Mesenchymal stem cell (in vitro differentiated cells and primary cell): ENCODE results near the gene TCTN2.

Source experiments
- DNase-seq: peaks from one replicate; pipeline ENCODE4 v3.0.0-alpha.2; 2013
- H2AFZ ChIP-seq: one replicate; pipeline ENCODE4 v1.6.1; 2013; ENCODE audit warnings: low read depth, mild to moderate bottlenecking, control low read depth, inconsistent platforms, low read length, moderate library complexity
- H2AK5ac ChIP-seq: 2 replicates; pipeline ENCODE4 v1.6.1; 2013; ENCODE audit warnings: low read length, moderate library complexity, mild to moderate bottlenecking, inconsistent platforms; ENCODE audit not compliant: severe bottlenecking
- H2BK120ac ChIP-seq: one replicate; pipeline ENCODE4 v1.6.1; 2013; ENCODE audit warnings: low read depth, mild to moderate bottlenecking, inconsistent platforms, low read length, moderate library complexity
- H2BK12ac ChIP-seq, 2 experiments: one replicate each; pipeline ENCODE4 v1.6.1; 2013; ENCODE audit warnings: inconsistent platforms in 2 of 2, low read length in 2 of 2, mild to moderate bottlenecking in 2 of 2, moderate library complexity in 2 of 2, control low read depth in 1 of 2
- H2BK15ac ChIP-seq: one replicate; pipeline ENCODE4 v1.6.1; 2013; ENCODE audit warnings: mild to moderate bottlenecking, low read depth, inconsistent platforms; ENCODE audit not compliant: poor library complexity, severe bottlenecking
- H2BK5ac ChIP-seq: 2 replicates; pipeline ENCODE4 v1.6.1; 2013; ENCODE audit warnings: low read depth, mild to moderate bottlenecking, low read length, control low read depth, inconsistent platforms; ENCODE audit not compliant: poor library complexity, severe bottlenecking
- H3K14ac ChIP-seq, 2 experiments: one replicate each; pipeline ENCODE4 v1.6.1; 2013; ENCODE audit warnings: inconsistent platforms in 2 of 2, low read length in 2 of 2, control low read depth in 1 of 2, mild to moderate bottlenecking in 1 of 2, moderate library complexity in 1 of 2
- H3K18ac ChIP-seq, 2 experiments: one replicate each; pipeline ENCODE4 v1.6.1; 2013; ENCODE audit warnings: inconsistent platforms in 2 of 2, low read length in 2 of 2, control low read depth in 1 of 2, low read depth in 1 of 2, mild to moderate bottlenecking in 1 of 2
- H3K23ac ChIP-seq, 2 experiments: one replicate each; pipeline ENCODE4 v1.6.1; 2013; ENCODE audit warnings: inconsistent platforms in 2 of 2, low read length in 2 of 2, mild to moderate bottlenecking in 2 of 2, moderate library complexity in 2 of 2, control low read depth in 1 of 2
- H3K27ac ChIP-seq: 2 replicates; pipeline ENCODE4 v1.5.1; 2013; ENCODE audit warnings: mild to moderate bottlenecking, moderate library complexity, low read length, control low read depth, inconsistent platforms; ENCODE audit not compliant: poor library complexity, severe bottlenecking
- H3K27me3 ChIP-seq, 2 experiments: 2 replicates each; pipeline versions ENCODE4 v1.6.1 to v1.7.0; 2013; ENCODE audit warnings: low read length in 2 of 2, mild to moderate bottlenecking in 2 of 2, moderate library complexity in 2 of 2, control low read depth in 1 of 2, inconsistent platforms in 1 of 2; ENCODE audit not compliant: control insufficient read depth in 1 of 2, insufficient read depth in 1 of 2
- H3K36me3 ChIP-seq, 2 experiments: 2 replicates each; pipeline versions ENCODE4 v1.6.1 to v1.7.0; 2013; ENCODE audit warnings: low read length in 2 of 2, control low read depth in 1 of 2, inconsistent platforms in 1 of 2, low read depth in 1 of 2, mild to moderate bottlenecking in 1 of 2; ENCODE audit not compliant: insufficient read depth in 2 of 2, control insufficient read depth in 1 of 2
- H3K4ac ChIP-seq, 2 experiments: one replicate each; pipeline ENCODE4 v1.6.1; 2013; ENCODE audit warnings: inconsistent platforms in 2 of 2, low read length in 2 of 2, mild to moderate bottlenecking in 2 of 2, moderate library complexity in 2 of 2, control low read depth in 1 of 2, low read depth in 1 of 2
- H3K4me1 ChIP-seq: 2 replicates; pipeline ENCODE4 v1.6.1; 2013; ENCODE audit warnings: low read depth, low read length, control low read depth; ENCODE audit not compliant: control insufficient read depth, insufficient read depth
- H3K4me2 ChIP-seq: 2 replicates; pipeline ENCODE4 v1.6.1; 2013; ENCODE audit warnings: low read length, mild to moderate bottlenecking, inconsistent platforms; ENCODE audit not compliant: poor library complexity, severe bottlenecking
- H3K4me3 ChIP-seq, 2 experiments: 2 replicates each; pipeline versions ENCODE4 v1.5.1 to v1.7.0; 2013; ENCODE audit warnings: low read length in 2 of 2, mild to moderate bottlenecking in 2 of 2, control low read depth in 1 of 2, low read depth in 1 of 2; ENCODE audit not compliant: insufficient read depth in 1 of 2
- H3K79me1 ChIP-seq: replicated peaks from 2 replicates; pipeline ENCODE4 v1.6.1; 2013; ENCODE audit warnings: mild to moderate bottlenecking, control low read depth, low read length, inconsistent platforms; ENCODE audit not compliant: poor library complexity, severe bottlenecking
- H3K9ac ChIP-seq: 2 replicates; pipeline ENCODE4 v1.7.0; 2013; ENCODE audit warnings: mild to moderate bottlenecking, low read length, moderate library complexity
- H3K9me3 ChIP-seq: 2 replicates; pipeline ENCODE4 v1.7.0; 2013; ENCODE audit warnings: mild to moderate bottlenecking, low read length; ENCODE audit not compliant: control insufficient read depth
- H4K8ac ChIP-seq: one replicate; pipeline ENCODE4 v1.6.1; 2013; ENCODE audit warnings: inconsistent platforms, mild to moderate bottlenecking, low read length, moderate library complexity
- H4K91ac ChIP-seq: one replicate; pipeline ENCODE4 v1.6.1; 2013; ENCODE audit warnings: mild to moderate bottlenecking, low read length, inconsistent platforms
- WGBS: methylation state at CpG from one replicate; pipeline ENCODE4 v1.1.7; 2013; ENCODE audit warnings: mixed read lengths; 5-methylcytosine and 5-hydroxymethylcytosine counted together

The TCTN2 gene

GRCh38 chr12:123748661-123749060, 77.7 kb downstream of the TCTN2 start:
- no peaks in the 10 kb centered on the region for H3K9me3 ChIP-seq
- H3K9ac ChIP-seq = no peak overlapping the region
- H2BK120ac ChIP-seq = no peak overlapping the region
- 95% methylated on average over 3 of the region's 4 CpGs for WGBS
- peaks cover 6% of the 10 kb centered on the region for H3K79me1 ChIP-seq
- peaks cover 10% of the 10 kb centered on the region for H3K4me1 ChIP-seq
- H3K18ac ChIP-seq = no peak overlapping the region
- no peaks in the 10 kb centered on the region for H3K27me3 ChIP-seq
- H3K23ac ChIP-seq = no peak overlapping the region
- no peak overlapping the region for H2BK5ac ChIP-seq
- no peak overlapping the region for H2BK15ac ChIP-seq
- no peak overlapping the region for H2BK12ac ChIP-seq
- H3K4ac ChIP-seq = no peak overlapping the region
- H3K4me3 ChIP-seq = no peak overlapping the region
- H3K36me3 ChIP-seq = peaks cover 34 to 79% of the 10 kb centered on the region in 2 experiments
- no peak overlapping the region for H2AK5ac ChIP-seq
- no peak overlapping the region for H4K8ac ChIP-seq
- no peak overlapping the region for H3K14ac ChIP-seq
- no peak overlapping the region for H3K27ac ChIP-seq
- H4K91ac ChIP-seq = no peak overlapping the region
- no peak overlapping the region for H2AFZ ChIP-seq
- DNase-seq = no peak
- no peak overlapping the region for H3K4me2 ChIP-seq

GRCh38 chr12:123749355-123749754, 78.4 kb downstream of the TCTN2 start:
- DNase-seq = no peak
- Histone ChIP-seq H2BK5ac (no peak overlapping the region), H3K79me1 (peaks cover 6% of the 10 kb centered on the region), H4K91ac (no peak overlapping the region), H3K4me1 (peaks cover 10% of the 10 kb centered on the region), H3K4me2 (no peak overlapping the region), H3K9me3 (no peaks in the 10 kb centered on the region), H2BK120ac (no peak overlapping the region), H3K9ac (no peak overlapping the region), H3K27me3 (no peaks in the 10 kb centered on the region), H3K4ac (no peak overlapping the region), H2BK12ac (no peak overlapping the region), H3K4me3 (no peak overlapping the region), H3K14ac (no peak overlapping the region), H3K18ac (no peak overlapping the region), H2AK5ac (no peak overlapping the region), H4K8ac (no peak overlapping the region), H3K36me3 (peaks cover 36 to 79% of the 10 kb centered on the region in 2 experiments), H2BK15ac (no peak overlapping the region), H3K27ac (no peak overlapping the region), H3K23ac (no peak overlapping the region), H2AFZ (no peak overlapping the region)
- WGBS = 97% methylated on average over 10 of the region's 10 CpGs

GRCh38 chr12:123750159-123750656, 79.3 kb downstream of the TCTN2 start:
- Histone ChIP-seq H3K23ac (no peak overlapping the region), H2BK15ac (no peak overlapping the region), H2AFZ (no peak overlapping the region), H3K79me1 (peaks cover 6% of the 10 kb centered on the region), H3K4me1 (peaks cover 10% of the 10 kb centered on the region), H3K27ac (no peak overlapping the region), H2BK120ac (no peak overlapping the region), H3K4me2 (no peak overlapping the region), H3K4me3 (no peak overlapping the region), H2BK12ac (no peak overlapping the region), H3K18ac (no peak overlapping the region), H3K14ac (no peak overlapping the region), H4K8ac (no peak overlapping the region), H3K9me3 (no peaks in the 10 kb centered on the region), H3K36me3 (peaks cover 38 to 79% of the 10 kb centered on the region in 2 experiments), H2AK5ac (no peak overlapping the region), H3K9ac (no peak overlapping the region), H4K91ac (no peak overlapping the region), H3K4ac (no peak overlapping the region), H2BK5ac (no peak overlapping the region), H3K27me3 (no peaks in the 10 kb centered on the region)
- 94% methylated on average over 8 of the region's 8 CpGs for WGBS
- no peak for DNase-seq

- Histone ChIP-seq H3K4me2 (no peak overlapping the region), H2AK5ac (no peak overlapping the region), H3K27ac (no peak overlapping the region), H3K79me1 (peaks cover 6% of the 10 kb centered on the region), H2BK15ac (no peak overlapping the region), H3K4me1 (peaks cover 10% of the 10 kb centered on the region), H3K9me3 (no peaks in the 10 kb centered on the region), H3K27me3 (no peaks in the 10 kb centered on the region), H2AFZ (no peak overlapping the region), H3K36me3 (peaks cover 45 to 70% of the 10 kb centered on the region in 2 experiments), H2BK5ac (no peak overlapping the region), H3K14ac (no peak overlapping the region), H4K91ac (no peak overlapping the region), H3K4ac (no peak overlapping the region), H3K4me3 (no peak overlapping the region), H3K23ac (no peak overlapping the region), H2BK12ac (no peak overlapping the region), H3K18ac (no peak overlapping the region), H4K8ac (no peak overlapping the region), H3K9ac (no peak overlapping the region), H2BK120ac (no peak overlapping the region)
- DNase-seq = no peak
- WGBS = 97% methylated on average over 2 of the region's 3 CpGs
These were observed 81.1 kb downstream of the TCTN2 start for GRCh38 chr12:123752046-123752445.
